DOHH2 (cell line): ENCODE results near the gene CITED4.

Experiments used
- EZH2phosphoT487 ChIP-seq: fragments of 200-600 bp; sonication (generic); IDR thresholded peaks from 2 replicates; pipeline ENCODE4 v1.6.1; 2017; ENCODE audit warnings: borderline replicate concordance, mild to moderate bottlenecking, antibody characterized with exemption, low read length, moderate library complexity, mixed read lengths
- TF ChIP-seq, protein P1 (sequence below): fragments of 200-600 bp; sonication (generic); IDR thresholded peaks from one replicate; pipeline ENCODE4 v1.5.1; 2014; ENCODE audit warnings: antibody characterized with exemption, mild to moderate bottlenecking, low read depth, low read length; ENCODE audit not compliant: poor library complexity, severe bottlenecking

DNA sequence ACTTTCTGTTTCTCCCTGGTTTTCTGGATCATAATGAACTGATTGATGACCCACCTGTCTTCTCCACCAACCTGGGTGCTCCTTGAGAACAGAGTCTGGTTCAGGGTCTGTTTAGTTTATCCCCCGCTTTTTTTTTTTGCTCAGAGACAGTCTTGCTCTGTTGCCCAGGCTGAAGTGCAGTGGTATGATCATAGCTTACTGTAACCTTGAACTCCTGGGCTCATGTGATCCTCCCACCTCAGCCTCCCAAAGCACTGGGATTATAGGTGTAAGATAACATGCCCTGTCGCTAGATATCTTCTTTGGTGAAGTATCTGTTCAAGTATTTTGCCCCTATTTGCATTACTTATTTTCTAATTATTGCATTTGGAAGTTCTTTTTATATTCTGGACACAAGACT is 30.2 kb upstream of the CITED4 start:
- TF ChIP-seq, protein P1, sequence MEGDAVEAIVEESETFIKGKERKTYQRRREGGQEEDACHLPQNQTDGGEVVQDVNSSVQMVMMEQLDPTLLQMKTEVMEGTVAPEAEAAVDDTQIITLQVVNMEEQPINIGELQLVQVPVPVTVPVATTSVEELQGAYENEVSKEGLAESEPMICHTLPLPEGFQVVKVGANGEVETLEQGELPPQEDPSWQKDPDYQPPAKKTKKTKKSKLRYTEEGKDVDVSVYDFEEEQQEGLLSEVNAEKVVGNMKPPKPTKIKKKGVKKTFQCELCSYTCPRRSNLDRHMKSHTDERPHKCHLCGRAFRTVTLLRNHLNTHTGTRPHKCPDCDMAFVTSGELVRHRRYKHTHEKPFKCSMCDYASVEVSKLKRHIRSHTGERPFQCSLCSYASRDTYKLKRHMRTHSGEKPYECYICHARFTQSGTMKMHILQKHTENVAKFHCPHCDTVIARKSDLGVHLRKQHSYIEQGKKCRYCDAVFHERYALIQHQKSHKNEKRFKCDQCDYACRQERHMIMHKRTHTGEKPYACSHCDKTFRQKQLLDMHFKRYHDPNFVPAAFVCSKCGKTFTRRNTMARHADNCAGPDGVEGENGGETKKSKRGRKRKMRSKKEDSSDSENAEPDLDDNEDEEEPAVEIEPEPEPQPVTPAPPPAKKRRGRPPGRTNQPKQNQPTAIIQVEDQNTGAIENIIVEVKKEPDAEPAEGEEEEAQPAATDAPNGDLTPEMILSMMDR = no peak
- TF ChIP-seq EZH2phosphoT487 = no peak
